22Rv1 (cell line): Measurements from ENCODE around the gene A3GALT2.
A peak's percentile ranks its signal among the peaks of the same experiment; 100 is the strongest.

Experiments
- H3K27ac ChIP-seq: fragments of 450-650 bp; 2 replicates; pipeline ENCODE4 v1.5.1; 2017
- ZFX ChIP-seq: fragments of 450-650 bp; IDR thresholded peaks from 2 replicates; pipeline ENCODE4 v1.6.1; 2017; ENCODE audit warnings: antibody characterized with exemption, borderline replicate concordance
- TF ChIP-seq, protein P1 (sequence below): fragments of 450-650 bp; IDR thresholded peaks from 2 replicates; pipeline ENCODE4 v1.5.1; 2017; ENCODE audit warnings: mild to moderate bottlenecking

A3GALT2 gene

DNA sequence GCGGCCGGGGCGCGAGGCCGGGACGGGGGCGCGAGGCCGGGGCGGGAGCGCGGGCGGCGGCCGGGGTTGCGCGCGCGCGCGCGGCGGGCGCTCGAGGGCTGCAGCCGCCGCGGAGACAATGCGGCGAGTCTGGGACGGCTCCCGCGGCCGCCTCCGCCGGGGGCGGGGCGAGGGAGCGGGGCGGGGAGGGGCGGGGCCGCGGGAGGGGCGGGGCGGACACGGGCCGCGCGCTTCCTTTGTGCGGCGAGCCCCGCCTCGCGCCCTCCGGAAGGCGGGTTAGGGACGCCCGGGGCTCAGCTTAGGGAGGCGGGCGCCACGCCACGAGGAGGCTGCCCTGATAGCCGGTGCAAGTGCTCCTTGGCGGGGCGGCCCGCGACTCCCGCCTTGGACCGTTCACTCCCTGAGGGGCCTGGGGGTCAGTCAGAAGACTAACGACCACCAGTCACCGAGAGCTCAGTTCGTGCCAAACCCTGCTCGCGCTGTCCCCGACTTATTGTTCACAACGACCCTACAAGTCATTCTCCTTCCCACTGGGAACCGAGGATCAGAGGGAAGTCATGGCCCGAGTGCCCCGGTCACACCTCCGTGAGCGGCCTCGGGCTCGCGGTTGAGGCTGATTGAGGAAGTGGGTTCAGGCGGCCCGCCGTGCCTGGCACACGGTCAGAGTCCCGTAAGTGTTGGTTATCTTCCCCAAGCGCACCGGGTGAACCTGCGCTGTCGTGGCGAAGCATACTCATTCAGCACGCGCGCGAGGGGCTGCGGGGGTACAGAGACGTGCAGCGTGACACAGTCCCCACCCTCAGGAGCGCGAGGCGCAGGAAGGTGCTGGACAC lies 29.1 kb upstream of the A3GALT2 start:
- TF ChIP-seq, protein P1, sequence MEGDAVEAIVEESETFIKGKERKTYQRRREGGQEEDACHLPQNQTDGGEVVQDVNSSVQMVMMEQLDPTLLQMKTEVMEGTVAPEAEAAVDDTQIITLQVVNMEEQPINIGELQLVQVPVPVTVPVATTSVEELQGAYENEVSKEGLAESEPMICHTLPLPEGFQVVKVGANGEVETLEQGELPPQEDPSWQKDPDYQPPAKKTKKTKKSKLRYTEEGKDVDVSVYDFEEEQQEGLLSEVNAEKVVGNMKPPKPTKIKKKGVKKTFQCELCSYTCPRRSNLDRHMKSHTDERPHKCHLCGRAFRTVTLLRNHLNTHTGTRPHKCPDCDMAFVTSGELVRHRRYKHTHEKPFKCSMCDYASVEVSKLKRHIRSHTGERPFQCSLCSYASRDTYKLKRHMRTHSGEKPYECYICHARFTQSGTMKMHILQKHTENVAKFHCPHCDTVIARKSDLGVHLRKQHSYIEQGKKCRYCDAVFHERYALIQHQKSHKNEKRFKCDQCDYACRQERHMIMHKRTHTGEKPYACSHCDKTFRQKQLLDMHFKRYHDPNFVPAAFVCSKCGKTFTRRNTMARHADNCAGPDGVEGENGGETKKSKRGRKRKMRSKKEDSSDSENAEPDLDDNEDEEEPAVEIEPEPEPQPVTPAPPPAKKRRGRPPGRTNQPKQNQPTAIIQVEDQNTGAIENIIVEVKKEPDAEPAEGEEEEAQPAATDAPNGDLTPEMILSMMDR = no peak
- no peak for TF ChIP-seq ZFX

DNA sequence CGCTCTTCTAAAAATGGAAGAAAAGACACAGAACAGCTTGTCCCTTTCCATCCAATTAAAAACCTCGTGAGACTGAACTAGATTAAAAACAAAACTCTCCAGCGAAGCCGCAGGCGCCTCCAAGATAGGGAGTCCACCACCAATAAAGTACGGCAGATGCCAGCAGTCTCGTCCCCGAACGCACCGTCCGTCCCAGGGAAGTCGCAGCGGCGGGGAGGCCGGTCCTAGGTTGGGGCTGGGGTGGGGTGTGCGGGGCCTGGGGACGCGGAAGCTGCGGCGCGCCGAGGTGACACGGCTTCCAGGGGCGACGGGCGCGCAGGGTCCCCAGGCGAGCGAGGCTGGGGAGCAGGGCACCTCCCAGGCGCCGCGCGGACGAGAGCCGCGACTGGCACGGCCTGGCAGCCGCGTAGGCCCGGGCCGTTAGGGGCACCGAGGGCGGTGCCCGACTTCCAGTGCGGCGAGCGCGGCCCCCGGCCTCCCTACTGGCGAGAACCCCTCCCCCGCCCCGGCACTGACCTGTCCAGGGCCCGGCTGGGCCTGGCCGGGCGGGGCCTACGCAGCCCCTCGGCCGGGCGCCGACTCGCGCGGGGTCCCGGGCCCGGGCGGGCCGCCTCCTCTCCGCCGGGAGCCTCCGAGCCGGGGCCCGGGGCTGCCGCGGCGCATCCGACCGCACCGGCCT lies 28.3 kb upstream of the A3GALT2 start:
- H3K27ac ChIP-seq = peak overlapping the region; percentile 91
- TF ChIP-seq, protein P1 = no peak

More for the DNA sequence above, 29.1 kb upstream of the A3GALT2 start:
- peak overlapping the region; percentile 91 for H3K27ac ChIP-seq

DNA sequence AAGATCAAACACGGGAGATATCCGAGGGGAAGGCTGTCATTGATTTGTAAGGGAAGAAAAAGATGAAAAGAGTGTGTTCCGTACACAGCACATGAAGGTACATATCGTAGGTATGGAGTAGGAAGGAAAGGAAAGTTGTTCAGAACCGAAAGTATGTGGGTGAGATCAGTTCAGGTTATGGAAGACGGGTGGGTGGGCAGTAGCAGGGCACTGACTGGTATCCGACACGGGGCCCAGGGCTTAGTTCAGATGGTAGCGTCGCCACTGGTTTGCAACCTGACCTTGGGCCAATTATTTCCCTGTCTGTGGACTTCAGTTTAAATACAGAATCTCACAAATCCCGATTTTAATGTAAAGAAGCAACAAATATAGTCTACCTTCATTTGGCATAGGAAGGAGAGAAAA lies 27.8 kb upstream of the A3GALT2 start:
- no peak for TF ChIP-seq ZFX
- TF ChIP-seq, protein P1 = no peak
- peak overlapping the region; percentile 91 for H3K27ac ChIP-seq

DNA sequence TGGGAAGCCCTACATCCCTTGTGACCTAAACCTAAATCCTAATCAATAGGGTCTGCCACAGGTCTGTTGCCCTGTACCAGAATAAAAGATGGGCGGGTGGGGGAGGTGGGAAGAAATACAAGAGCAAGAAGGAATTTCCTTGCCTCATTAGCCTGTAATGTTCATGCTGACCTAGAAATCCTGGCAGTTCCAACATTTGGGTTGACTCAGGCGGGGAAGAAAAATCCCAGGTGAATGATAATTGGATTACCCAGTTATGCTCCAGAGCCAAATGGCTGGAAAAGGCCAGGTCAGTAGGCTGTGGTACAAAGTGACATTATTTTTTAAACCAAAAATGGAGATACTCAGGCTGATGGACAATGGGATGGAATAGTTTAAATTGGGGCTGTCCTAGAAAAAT lies 27.3 kb upstream of the A3GALT2 start:
- TF ChIP-seq, protein P1 = no peak
- no peak for TF ChIP-seq ZFX
- peak overlapping the region; percentile 91 for H3K27ac ChIP-seq

DNA sequence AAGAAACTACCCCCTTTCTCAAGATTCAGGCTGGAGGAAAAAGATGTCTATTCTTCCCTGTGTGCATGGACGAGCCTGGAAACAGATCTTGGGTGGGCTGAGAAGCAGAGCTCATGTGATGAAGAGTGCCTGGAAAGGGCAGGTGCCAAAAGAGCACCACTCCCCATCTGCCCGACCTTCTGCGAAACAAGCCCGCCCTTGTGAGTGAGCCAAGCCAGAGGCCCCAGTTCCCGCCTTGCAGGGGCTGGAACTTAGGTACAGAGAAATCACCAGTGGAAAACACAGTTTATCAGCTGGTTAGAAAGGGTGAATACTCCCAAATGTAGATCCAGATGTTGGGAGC lies 26.7 kb upstream of the A3GALT2 start:
- H3K27ac ChIP-seq = peak overlapping the region; percentile 91
- TF ChIP-seq, protein P1 = no peak
- TF ChIP-seq ZFX = no peak

DNA sequence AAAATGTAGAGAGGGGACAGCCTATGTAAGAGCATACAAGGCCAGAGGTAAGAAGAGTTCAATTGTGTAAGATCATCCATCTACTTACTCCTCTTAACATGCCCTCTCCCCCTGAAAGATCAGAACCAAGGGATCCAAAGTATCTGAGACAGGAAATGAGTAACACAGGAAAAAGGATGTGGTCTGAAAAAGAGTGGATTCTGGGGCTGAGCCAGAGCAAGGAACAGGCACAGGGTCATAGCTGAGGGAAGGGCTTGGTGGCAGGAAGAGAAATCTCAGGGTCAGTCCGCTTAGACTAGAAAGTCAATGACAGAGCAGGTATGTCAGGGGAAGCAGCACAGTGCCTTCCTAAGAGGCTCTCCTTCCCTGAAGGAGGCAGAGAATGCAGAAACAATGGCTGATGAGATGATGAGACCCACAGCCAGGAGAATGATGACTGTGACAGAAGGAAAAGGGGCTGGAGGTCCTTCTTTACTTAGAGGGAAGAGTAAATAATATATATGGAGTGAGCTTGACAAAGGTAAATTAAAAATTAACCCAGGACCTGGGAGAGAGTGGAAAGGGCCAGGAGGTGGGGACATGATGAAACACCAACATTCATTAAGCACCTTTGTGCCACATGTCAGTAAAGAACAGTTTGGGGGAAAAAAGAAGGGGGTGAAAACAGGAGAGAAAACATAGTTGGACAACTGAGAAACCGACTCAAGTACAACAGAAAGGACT lies 26.2 kb upstream of the A3GALT2 start:
- TF ChIP-seq ZFX = no peak
- TF ChIP-seq, protein P1 = no peak
- peak overlapping the region; percentile 91 for H3K27ac ChIP-seq

DNA sequence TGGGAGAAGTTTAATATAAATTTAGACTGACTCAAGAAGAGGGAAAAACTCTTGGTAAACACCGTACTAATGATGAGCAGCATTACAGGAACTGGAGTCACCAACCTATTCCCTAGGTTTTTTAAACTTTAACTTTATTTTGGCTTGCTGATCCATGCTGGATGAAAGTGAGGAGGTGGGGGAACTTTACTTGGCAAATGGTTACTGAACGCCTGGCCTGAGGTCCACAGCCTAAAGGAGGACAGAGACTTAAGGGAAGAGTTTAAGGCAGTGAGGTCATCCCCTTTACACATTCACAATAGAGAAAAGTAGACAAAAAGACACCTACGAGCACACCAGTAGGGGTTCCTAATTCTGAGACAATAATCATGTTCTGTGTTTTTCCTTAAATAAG lies 25.6 kb upstream of the A3GALT2 start:
- peak overlapping the region; percentile 91 for H3K27ac ChIP-seq
- no peak for TF ChIP-seq ZFX
- TF ChIP-seq, protein P1 = no peak
